NCI-H146 treated with DMSO at 0.1 percent for 48 hours (cell line): ENCODE data around the gene FAM174C.

Experiments used
- DNase-seq: peaks from one replicate; lab custom pipeline; 2025; ENCODE audit not compliant: unreplicated experiment; lab: John Stamatoyannopoulos, UW

The FAM174C gene

DNA sequence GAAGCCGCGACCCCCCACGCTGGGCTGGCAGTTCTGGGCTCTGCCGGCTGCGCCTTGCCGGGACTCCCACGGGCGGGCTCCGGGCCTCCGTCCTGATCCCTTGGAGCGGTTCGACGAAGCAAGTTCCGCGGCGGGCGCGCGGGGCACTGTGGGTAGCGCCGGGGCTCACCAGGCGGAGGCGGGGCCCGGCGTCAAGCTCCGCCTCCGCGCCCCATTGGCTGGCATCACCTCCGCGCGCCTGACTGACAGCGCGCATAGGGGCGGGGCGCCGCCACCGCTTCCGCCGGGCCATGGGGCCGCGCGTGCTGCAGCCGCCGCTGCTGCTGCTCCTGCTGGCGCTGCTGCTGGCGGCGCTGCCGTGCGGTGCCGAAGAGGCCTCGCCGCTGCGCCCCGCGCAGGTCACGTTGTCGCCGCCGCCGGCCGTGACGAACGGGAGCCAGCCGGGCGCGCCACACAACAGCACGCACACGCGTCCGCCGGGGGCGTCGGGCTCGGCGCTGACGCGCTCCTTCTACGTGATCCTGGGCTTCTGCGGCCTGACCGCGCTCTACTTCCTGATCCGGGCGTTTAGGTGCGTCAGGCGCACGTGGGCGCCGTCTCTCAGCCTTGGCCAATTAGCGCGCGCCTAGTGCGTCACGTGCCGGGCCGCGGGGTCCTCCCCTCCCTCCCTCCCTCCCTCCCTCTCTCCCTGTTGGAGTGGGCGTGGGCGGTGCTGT, at the start of gene FAM174C:
FAM174C (plus strand) TSS at position 271 of the 716 bp plus-strand sequence; CDS start at position 291, 20 bp downstream.
- peak; percentile 63 for DNase-seq

GRCh38 chr19:1226227-1226518, 49.2 kb upstream of the FAM174C start:
- DNase-seq, result no peak

DNA sequence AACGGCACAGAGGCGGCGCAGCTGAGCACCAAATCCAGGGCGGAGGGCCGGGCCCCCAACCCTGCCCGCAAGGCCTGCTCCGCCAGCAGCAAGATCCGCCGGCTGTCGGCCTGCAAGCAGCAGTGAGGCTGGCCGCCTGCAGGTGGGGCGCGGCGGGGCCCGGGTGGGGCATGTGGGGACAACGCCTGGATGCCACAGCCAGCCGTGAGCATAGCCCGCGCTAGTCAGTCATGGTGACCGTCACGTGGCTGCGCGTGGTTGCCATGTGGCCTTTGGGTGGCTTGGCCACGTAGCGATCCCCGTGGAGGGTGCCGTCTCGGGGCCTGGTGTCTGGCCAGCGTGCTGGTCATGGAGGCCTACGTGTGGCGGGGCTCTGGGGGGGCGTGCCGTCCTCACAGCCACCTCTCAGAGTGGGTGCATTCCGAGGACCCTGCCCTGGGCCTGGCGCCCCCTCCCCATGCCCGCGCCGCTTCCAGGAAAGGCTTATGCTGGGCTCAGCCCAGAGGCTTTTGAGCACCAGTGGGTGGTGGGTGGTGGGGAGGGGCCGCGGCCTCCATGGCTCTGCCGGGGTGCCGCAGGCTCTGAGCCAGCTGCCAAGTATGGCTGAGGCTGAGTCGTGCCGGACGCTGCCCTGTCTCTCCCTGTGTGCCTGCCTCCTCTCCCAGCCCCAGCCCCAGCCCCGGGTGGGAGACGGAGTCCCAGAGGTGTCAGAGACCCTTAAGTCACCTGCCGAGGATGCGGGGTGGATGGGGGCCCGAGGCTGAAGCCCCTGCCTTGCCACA, 48.6 kb upstream of the FAM174C start:
- no peak for DNase-seq

DNA sequence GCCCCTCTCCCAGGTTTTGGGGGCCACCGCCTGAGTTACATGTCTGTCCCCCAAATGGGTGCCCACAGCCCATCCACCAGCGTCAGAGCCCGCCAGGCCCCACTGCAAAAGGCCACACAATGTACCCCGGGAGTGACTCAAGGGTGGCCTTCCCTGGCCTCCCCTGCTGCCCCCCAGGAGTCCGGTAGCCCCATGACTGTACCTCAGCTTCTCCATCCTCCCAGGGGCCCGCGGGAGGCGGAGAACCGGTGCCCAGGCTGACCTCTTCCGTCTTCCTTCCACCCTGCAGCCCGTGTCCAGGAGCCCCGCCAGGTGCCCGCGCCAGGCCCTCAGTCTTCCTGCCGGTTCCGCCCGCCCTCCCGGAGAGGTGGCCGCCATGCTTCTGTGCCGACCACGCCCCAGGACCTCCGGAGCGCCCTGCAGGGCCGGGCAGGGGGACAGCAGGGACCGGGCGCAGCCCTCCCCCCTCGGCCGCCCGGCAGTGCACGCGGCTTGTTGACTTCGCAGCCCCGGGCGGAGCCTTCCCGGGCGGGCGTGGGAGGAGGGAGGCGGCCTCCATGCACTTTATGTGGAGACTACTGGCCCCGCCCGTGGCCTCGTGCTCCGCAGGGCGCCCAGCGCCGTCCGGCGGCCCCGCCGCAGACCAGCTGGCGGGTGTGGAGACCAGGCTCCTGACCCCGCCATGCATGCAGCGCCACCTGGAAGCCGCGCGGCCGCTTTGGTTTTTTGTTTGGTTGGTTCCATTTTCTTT, 47.9 kb upstream of the FAM174C start:
- DNase-seq, result no peak

- DNase-seq, result no peak
Observed at GRCh38 chr19:1228161-1228957, 47.0 kb upstream of the FAM174C start.

DNA sequence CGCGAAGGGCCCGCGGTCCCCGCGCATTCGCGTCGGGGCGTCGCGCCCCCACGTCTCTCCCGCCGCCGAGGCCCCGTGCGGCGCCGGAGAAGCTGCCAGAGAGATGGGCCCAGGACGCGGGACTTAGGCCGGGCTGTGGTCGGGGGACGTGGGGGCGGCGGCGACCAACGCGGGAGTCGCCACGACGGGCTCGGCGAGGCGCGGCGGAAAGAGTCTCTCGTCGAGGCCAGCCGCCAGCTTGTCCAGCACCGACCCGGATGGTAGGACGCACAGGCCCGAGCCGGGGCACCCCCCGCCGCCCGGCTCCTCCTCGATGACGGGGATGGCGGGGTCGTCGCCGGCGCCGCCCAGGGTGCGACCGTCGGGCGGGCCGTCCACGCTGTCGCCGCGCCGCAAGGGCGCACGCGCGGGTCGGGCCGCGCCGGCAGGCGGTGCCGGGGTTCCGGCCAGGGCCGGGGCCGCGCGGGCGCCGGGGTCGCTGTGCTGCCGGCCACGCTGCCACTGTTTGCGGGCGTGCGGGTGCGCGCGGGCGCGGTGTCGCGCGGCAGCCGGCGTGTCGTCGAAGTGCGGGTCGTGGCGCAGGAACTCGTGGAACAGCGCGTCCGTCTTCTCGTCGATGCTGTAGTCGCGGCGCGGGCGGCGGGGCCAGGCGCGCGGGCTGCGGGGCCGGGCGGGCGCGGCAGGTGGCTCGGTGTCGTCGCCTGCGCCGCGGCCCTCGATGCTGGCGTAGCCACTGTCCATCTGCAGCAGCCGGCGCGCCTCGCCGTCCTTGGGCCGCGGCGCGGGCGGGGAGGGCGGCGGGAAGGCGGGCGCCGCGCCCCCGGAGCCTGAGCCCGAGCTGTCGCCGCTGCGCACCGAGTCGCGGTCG, 46.0 kb upstream of the FAM174C start:
- DNase-seq, result no peak

GRCh38 chr19:1229924-1230782, 45.2 kb upstream of the FAM174C start:
- no peak for DNase-seq

- no peak for DNase-seq
Observed at GRCh38 chr19:1230783-1231489, 44.4 kb upstream of the FAM174C start.

GRCh38 chr19:1231729-1232637, 43.3 kb upstream of the FAM174C start:
- no peak for DNase-seq

DNA sequence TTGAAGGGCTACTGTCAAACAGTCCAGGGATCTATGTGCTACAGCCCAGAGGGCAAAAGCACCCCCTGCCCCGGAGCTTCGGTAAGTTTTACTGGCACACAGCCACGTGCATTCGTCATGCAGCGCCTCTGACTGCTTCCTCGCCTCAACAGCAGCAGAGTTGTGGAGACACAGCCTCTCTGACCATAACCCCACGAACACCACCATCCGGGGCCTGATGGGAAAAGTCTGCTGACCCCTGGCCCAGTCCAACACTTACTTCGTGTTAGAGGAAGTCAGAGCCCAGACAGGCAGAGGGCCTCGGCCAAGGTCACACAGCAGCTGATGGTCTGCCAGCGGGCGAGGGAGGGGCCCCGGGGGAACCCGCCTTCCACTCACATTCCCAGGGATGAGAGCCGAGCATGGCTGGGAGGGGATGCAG, 42.7 kb upstream of the FAM174C start:
- DNase-seq, result no peak

- DNase-seq, result no peak
Observed at GRCh38 chr19:1233115-1233667, 42.1 kb upstream of the FAM174C start.

DNA sequence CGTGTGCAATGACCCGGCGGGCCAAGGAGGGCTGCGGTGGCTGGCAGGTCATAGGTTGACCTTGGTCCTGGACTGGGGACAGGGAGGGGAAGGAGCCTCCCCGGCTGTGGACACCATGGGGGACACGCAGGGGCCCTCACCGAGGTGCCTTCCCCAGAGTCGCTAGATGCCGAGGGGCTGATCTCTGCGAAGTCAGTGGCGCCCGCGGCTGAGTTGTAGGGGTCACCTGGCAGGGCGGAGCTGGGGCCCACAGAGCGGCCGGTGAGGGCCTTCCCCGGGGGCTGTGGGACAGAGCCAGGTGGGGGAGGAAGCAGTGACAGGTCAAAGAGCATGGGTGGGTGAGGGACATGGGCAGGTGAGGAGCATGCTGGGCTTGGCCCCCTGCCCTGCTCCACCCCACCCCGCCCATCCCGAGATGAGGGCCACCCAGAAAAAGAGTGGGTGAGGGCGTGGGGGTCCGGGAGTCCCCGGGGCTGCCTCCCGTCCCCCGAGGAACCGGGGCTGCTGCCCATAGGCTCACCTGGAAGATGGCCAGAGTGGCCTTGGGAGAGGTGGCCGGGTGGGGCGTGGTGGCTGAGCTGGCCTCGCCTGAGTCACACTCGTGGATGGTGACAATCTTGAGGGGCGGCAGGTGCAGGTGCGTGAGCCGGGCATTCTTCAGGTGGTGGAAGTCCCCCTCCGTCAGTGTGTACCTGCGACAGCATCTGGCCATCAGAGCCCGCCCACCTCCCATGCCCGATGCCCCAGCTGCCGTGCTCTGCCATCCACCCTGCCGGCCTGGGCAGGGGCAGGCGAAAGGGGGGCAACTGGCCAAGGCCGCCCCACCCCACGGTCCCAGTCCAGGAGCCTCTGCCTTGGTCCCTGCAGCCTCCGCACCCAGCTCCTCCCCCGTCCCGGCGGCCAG, 41.0 kb upstream of the FAM174C start:
- no peak for DNase-seq

GRCh38 chr19:1234955-1235380, 40.4 kb upstream of the FAM174C start:
- DNase-seq, result no peak

GRCh38 chr19:1235625-1236538, 39.4 kb upstream of the FAM174C start:
- no peak for DNase-seq

DNA sequence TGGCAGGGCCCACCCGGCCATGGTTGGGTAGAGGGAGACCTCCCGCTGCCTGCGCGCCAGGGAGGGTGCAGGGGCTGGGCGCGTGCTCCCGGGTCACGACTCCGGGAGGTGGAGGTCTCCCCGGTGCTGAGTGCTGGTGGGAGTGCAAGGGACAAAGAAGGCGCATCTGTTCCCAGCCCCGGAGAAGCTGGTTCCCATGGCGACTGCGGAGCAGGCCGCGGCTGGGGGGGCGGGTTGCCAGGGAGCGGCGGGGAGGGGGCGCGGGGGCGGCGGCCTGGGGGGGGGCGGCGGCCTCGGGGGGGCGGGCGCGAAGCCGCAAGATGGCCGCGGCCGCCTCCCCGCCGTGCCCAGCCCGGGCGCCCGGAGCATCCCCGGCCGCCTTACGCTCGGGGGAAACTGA, 38.8 kb upstream of the FAM174C start:
- DNase-seq, result no peak
